PC-3 (cell line): ENCODE measurements around the gene NRL.

Source experiments
- CTCF ChIP-seq: fragments of 300-600 bp; sonication (generic); conservative IDR thresholded peaks from 2 replicates; pipeline ENCODE4 v1.5.1; 2017; ENCODE audit warnings: antibody characterized with exemption, low read depth, mild to moderate bottlenecking, low read length
- EZH2 ChIP-seq: fragments of 300-600 bp; sonication (generic); IDR thresholded peaks from one replicate; pipeline ENCODE4 v1.6.1; 2017; ENCODE audit warnings: antibody characterized with exemption, mild to moderate bottlenecking, low read length; ENCODE audit not compliant: unreplicated experiment
- EZH2phosphoT487 ChIP-seq: fragments of 300-600 bp; sonication (generic); IDR thresholded peaks from 2 replicates; pipeline ENCODE4 v1.6.1; 2018; ENCODE audit warnings: mild to moderate bottlenecking, antibody characterized with exemption, low read length, borderline replicate concordance

GRCh38 chr14:24121210-24121609 lies 6.5 kb upstream of the NRL start:
- TF ChIP-seq EZH2 = no peak
- no peak for TF ChIP-seq CTCF
- no peak for TF ChIP-seq EZH2phosphoT487
